HG02970 (cell line): ENCODE measurements around the gene RCVRN.

Source experiments
- ATAC-seq: cut with Tn5 transposase; IDR thresholded peaks from one replicate; pipeline ENCODE4 v1.9.1; 2021; ENCODE audit warnings: mild to moderate bottlenecking, moderate library complexity, moderate number of reproducible peaks; ENCODE audit not compliant: unreplicated experiment, low FRiP score

The RCVRN gene

DNA sequence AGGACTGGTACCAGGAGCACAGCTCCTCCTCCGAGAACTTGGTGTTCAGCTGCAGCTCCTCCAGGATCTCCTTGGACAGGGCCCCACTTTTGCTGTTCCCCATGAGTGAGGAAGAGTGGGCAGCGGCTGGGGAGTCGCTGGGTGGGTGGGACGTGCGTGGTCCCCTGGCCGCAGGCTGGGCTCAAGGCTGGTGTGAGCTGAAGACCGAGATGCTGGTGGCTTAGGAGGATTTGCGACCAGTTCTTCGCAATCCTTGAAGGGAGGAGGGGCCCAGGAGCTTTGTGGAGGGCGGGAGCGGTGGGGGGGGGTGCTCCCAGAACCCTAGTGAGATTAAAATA, at the start of gene RCVRN:
Gene RCVRN (minus strand): TSS at position 194 of the 338 bp plus-strand sequence. CDS start 91 bp downstream, at position 103.
- no peak for ATAC-seq

DNA sequence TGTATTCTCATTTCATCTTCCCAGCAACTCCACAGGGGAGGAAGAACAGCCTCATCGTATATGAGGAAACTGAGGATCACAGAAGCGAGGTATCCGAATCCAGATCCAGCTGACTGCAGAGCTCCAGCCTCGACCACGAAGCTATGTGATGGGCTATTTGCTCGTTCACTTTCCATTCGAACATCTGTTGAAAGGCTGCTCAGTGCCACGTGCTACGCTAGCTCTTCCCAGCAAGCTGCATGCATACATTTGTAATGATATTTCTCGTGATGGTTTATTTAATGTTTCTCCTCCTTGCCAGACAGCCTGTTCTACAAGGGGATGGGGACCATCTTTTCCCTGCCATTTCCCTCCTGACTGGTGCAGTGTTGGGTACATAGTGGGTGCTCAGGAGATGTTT, 48.4 kb upstream of the RCVRN start:
- no peak for ATAC-seq

DNA sequence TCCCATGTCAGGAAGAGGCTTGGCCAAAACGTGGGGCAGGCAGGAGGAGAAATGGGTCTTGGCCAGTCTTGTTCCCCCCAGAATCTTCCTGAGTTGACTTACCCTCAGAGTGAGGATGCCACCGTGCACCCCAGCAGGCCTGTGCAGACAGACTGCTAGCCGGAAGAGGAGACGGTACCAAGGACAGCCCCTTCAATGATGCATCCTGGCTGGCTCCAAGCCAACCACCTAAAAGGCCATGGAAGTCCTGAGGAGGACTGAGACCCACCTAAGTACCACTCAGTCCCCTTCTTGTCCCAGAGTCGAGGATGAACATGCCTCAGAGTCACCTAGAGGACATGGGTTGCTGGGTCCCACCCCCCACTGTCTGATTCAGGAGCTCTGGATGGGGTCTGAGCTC, 46.7 kb upstream of the RCVRN start:
- no peak for ATAC-seq

DNA sequence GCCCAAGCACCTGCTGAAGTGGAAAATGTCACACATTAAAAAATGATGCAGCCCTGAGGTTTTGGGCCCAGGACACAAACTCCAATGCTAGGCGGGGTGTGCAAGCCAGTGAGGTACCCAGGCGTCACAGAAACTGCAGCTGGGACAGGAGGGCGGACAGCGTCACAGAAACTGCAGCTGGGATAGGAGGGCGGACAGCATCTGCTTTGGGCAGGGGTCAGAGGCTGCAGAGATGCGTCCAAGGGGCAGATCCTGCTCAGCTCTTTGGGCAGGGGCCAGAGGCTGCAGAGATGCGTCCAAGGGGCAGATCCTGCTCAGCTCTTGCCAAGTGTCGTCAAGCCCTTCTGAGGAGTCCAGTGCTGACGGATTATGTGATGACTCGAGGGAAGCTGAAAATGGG, 43.9 kb upstream of the RCVRN start:
- ATAC-seq, result no peak

DNA sequence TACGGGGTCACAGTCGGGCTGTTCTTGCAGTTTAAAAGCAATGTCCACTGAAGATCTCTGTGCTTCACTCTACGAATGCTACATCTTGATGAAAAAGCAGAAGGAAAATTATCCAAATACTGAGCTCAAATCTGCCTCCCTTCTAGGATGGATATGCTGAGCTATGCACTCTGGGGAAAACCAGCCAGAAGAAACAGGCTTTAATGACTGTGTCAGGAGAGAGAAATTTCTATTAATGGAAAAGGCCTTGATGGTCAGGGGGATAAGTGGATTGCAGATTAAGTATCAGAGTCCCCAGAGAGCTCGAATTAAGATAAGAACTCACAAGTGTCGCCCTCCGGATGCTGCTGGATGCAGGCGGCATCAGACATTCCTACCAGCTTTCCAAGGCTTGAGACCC, 39.6 kb upstream of the RCVRN start:
- ATAC-seq, result no peak

DNA sequence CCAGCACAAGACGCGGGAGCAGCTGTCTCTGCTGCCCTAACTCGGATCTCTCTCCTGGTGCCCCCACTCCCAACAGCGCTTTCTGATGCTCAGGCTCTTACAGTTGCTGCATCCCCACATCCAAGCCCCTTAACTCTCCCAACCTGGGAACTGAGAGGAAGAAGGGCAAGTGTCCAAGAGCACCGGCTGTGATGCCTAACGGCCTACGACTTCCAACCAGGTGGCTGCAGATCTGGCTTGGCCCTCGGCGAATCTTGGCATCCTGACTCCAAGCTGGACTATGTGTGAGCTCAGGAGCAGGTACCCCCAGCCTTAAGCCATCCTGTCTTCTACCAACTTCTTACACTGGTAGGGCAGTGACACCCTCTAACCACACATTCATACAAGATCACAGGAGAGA, 38.3 kb upstream of the RCVRN start:
- no peak for ATAC-seq

DNA sequence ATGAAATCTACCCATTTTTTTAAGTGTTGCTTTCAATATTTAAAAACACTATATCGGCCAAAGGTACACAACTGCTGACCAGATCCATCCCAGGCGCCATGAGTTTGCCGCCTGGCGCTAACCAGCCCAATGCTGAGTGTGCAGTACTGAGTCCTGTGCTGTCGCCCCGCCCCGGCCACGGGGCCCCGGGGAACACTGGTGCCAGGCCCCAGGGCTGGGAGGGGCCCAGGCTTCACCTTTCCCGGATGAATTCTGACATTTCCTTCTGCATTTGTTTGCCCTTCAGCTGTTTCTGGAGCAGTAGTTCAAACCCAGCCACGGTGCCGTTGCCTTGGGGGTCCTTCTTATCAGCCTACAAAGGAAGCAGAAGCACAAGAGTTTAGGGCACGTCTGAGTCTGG, 37.8 kb upstream of the RCVRN start:
- ATAC-seq, result no peak

DNA sequence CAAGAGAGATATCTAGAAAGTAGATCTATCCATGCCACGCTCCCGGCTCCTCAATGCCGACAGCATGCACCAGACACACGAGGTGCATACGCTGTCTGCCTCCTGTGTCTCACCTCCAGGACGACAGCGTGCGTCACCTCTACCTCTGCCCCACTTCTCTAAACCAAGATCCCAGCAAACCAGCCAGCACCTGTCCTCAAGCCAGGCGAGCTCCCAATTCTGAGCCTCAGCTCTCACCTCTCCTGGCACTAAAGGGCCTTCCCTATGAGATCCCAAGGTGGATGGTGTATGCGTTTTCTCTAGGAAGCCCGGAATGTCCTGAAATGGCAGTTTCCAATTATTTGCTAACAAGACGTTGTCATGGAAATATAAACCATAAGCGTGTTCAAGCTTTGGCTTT, 36.2 kb upstream of the RCVRN start:
- ATAC-seq, result no peak

DNA sequence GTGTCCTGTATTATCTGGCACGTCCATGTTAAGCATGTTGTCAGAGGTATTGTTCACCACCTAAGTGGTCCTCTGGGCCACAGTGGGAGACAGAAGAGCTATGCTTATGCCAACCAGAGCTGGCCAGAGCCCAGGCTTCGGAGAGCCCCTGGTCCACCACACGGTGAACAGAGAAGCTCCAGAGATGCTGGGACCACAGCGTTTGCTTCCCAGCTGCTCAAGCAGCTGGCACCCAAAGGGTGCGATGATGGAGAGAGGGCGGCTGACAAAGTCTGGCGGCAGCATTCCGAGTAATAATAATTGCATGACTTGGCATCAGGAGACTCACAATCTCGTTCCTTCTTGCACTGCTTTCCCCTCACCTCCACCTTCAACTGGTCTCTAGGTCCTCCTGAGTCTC, 35.8 kb upstream of the RCVRN start:
- no peak for ATAC-seq

DNA sequence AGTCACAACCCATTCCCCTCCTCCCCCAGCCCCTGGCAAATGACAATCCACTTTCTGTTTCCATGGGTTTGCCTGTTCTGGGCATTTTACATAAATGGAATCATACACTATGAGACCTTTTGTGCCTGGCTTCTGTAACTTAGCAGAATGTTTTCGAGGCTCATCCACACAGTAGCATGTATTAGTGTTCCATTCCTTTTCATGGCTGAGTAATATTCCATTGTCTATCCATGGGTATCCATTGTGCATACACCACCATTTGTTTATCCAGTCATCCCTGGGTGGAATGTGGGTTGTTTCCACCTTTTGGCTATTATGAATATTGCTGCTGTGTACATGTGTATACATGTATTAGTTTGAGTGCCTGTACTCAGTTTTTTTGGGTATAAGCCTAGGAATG, 33.7 kb upstream of the RCVRN start:
- ATAC-seq, result no peak

DNA sequence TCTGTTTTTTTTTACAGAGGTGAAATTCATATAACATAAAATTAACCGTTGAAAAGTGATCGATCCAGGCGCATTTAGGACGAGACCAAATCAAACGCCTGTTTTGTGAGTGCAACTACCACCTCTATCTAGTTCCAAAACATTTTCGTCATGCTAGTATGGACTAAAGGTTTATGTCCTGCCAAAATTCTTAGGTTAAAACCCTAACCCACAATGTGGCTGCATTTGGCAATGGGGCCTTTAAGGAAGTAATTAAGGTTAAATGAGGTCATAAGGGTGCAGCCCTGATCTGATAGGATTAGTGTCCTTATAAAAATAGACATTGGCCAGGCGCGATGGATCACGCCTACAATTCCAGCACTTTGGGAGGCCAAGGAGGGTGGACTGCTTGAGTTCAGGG, 32.8 kb upstream of the RCVRN start:
- ATAC-seq, result no peak

DNA sequence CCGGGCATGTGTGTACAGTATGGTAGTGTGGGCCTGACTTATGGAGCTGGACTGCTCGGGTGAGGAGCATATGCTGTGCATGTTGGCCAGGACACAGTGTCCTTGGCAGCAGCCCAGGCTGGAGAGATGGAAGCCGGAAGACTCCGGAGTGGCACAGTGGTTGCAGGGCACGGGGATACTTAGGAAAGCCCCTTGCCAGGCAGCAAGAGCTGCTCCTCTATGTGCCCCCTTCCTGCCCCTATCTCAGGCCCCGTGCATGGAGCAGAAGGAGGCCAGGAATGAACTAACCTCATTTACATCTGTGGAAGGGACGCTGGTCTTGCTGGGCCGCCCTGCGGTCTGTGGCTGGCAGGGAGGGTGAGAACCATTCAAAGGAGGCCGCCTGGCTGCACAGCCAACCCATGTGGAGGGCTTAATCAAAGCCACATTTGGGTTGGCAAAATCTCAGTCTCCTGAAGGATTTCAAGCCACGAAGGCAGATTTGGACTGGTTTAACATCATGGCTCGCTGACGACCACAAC, 32.2 kb upstream of the RCVRN start:
- ATAC-seq, result no peak

DNA sequence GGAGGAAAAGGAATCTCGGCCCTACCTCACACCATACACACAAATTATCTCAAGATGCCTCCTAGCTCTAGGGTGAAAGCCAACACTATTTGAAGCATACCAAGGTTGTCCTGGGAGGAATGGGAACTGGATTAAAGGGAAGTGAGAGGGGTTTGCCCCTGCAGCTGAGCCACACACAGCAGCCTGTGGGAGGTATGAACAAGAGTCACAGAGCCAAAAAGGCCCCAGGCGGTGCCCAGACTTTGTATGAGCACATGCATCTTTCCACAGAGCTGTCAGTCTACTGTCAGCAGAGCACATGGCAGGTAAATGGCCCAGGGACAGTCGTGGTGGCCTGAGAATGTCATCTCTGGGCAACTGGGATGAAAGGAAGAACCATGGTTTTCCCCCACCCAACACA, 31.0 kb upstream of the RCVRN start:
- ATAC-seq, result no peak

DNA sequence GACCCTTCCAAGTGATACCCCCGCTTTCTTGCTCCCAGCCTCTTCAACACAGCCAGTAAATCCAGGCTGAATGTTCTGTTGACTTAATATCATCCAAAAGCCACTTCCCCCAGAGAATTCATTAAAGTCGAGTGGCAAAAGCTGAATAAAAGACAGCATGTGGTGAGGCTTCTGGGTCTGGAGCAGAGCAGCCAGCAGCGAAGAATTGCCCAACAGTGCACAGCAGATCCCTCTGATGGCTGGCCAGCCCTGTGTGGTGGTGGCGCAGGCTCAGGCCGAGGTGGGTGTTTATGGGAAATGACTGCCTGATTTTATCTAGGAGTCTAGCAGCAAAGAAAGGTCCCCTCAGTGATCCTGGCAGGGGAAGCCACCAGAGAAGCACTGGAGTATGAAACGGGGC, 30.3 kb upstream of the RCVRN start:
- no peak for ATAC-seq

DNA sequence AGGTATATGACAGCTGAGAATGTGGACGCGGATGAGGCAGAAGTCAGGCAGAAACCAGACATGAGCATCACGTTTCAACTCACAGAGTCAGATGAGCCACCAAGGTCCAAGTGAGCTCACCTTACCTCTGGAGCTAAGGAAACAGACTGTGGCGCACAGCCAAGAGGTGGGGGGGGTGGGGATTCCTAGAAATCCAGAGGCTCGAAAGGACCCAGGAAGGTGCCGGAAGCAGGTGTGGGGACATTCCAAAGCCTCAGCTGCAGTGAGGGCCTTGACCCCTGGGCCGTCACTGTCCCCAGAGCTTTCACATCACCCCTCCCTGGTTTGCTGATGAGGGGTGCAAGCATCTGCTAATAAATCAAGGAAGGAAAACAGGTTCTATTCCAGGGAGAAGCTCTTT, 29.3 kb upstream of the RCVRN start:
- ATAC-seq, result no peak

DNA sequence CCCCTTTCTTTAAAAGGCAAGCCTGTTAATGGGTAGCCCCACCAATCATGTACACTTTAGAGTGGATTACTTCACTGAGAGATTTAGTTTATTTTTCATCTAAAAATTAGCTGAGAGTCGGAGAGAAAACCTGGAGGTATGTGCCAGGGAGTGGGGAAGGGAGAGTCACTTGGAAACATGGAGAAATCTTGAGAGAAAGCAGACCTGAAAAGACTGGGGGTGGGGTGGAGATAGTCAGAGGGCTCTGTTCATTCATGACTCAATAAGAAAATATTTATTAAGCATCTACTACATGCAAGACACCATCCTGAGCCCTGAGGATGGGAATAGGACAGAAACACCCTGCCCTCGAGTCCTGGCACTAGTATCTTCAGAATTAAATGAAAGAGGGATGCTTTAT, 27.4 kb upstream of the RCVRN start:
- ATAC-seq, result no peak

DNA sequence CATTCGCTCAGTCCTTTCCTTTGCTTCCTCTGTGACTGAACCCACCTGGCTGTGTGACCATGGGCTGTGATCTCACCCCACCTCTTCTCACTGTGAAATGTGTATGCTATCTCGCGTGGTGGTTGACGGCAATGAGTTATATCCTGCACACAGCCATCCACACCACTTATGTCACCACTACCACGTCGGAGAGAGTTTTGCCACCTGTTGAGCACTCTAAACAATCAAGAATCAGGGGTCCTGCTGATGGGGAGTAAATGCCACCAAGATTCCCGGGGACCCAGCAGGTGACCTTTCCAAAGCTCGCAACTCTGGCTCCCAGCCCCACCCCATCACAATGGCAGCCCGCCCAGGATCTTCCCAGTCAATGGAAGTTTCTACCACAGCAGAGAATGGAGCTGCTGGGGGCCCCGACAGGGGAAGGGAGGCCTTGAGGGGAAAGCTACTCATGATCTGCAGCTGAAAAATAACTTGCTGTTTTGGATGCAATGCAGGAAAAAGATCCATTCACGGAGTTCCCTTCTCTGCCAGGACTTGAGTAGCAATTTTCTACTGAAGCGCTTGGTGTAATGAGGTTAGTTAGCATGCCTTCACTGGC, 26.2 kb upstream of the RCVRN start:
- no peak for ATAC-seq

DNA sequence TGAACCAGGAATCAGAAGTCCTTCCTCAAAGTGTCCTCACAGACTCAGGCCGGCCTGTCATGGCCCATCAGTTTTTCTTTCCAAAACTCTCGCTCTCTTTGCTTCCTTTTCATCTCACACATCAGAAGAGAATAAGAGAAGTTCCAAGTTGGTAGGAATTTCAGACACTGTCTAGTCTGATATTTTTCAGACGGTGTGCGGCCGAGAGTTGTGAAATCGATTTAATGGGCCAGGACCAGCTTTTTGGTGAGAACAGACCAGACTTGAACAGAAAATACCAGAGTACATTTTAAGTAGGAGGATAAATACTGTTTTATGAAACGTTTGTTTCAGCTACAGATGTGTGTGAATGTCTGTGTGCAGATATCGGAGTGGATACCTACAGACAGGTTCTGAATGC, 24.8 kb upstream of the RCVRN start:
- no peak for ATAC-seq

DNA sequence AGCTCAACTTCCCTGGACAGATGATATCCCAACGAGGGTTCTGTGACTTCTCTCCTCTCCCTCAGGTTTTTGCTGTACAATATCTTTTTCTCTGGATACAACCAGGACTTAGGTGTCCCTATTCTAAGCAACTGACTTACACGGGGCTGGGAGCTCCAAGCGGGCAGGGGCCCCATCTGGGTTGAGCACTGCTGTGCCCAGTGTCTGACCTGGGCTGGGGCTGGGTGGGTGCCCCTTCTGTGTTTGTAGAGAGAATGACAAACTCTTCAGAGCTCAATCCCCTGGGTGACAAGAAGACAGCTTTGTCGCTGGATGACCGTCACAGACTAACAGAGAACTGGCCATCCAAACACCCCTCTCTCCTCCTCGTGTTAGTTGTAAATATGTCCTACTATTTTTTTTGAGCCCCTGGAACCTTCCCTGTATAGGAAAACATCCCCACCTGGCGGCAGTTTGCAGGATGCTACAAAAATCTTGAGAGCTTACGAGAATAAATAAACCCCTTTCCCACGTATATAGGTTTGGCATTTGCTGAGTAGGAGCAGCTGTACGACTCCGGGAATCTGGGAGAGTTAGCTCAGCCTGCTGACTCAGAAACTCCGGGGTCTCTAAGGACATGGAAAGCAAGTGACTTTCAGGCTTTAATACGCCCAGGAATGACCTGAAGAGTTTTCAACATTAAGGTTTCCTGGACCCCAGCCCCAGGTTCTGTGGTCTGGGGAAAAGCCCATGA, 23.7 kb upstream of the RCVRN start:
- no peak for ATAC-seq

DNA sequence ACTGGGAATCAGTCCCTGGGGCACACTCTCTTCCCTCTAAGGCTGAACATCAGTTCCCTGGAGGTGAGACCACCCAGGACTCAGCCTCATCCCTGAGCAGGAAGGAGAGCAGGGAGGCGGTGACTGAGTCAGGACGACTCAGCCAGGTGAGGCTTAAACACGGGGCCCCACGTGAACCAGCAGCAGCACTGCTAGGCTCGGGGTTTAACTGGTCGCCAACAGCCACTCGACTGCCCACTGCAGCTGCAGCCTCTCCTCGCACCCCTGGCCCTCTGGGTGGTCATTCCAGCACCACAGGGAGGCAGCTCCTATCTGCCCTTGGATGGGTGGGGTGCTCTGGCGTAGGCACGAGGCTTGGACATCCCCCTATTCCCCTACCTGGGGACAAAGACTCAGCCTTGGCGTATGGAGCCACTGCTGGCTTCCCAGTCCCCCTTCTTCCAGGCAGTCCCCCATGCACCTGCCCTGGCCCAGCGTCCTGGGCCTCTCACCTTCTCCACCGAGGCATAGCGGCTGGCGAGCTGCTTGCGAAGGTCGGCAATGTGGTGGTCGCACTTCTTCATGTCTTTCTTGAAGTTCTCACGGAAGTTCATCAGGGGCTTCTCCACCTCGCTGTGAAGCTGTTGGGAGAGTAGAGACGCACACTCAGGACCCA, 21.2 kb upstream of the RCVRN start:
- ATAC-seq, result no peak

DNA sequence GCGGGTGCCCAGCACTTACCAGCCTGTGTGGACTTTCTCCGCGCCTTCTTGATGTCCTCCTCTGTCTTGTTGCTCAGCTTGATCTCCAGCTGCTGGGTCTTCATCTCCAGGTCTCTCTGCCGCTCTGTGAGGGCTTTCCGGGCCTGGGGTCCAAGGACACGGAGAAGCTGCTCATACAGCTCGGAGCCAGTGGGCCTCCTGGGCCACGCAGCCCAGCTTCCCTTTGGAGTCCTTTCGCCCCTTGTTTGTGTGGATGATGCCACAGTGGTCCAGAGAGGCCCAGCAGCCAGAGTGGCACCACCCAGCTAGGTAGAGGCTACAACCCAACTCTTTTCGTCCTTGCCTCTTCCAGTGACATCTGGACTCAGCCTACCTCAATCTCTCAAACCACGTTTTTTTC, 20.4 kb upstream of the RCVRN start:
- ATAC-seq, result no peak

DNA sequence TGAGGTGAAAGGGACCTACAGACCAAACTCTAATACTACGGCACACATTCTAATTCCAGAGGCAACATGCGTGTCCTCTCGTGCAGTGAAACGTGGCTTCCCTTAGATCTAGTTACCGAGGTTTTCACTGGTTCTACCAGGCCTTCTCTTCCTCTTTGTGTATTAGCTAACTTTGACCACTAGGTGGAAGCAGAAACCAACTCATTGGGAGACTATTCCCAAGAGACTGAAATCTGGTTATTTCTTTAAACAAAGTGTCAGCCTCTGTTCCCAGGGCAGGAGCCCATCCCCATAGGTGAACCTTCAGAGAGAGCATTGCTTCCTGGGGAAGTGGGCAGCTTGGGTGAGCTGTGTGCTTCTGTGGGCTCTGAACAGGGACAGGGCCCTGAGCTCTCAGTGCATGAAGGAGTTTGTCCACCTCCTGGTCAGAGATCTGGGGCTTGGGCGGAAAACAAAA, 19.7 kb upstream of the RCVRN start:
- ATAC-seq, result no peak
